Stimulated activated CD4-positive, alpha-beta T cell treated with anti-CD3 and anti-CD28 coated beads, Interleukin-4, amount 100 ng/mL, for 24 hours (primary cell): ENCODE data around the gene PPP2R3A.

Source experiments
- DNase-seq: peaks from one replicate; pipeline ENCODE4 v3.0.0-alpha.2; 2020

The PPP2R3A gene

GRCh38 chr3:136196401-136197158, 231.1 kb downstream of the PPP2R3A start:
- peak; percentile 100 for DNase-seq

GRCh38 chr3:136197159-136197793, 231.7 kb downstream of the PPP2R3A start:
- DNase-seq = no peak
